Naive thymus-derived CD4-positive, alpha-beta T cell (primary cell): ENCODE results near the gene CMIP. TPM values are rescaled to one million over a fixed set of nuclear protein-coding genes. Genes with fewer than 3 reads are reported as not detected.

Experiments used
- ATAC-seq: fragments of 150-1000 bp; cut with Tn5 transposase; 2 replicates; pipeline ENCODE4 v1.10.0; 2021; ENCODE audit warnings: mild to moderate bottlenecking, moderate library complexity
- CTCF ChIA-PET: fragments of 350-600 bp; sonication (Branson Sonifier 250); formaldehyde crosslinking; loops from one replicate; lab custom pipeline; 2021; ENCODE audit warnings: antibody characterized with exemption; lab: Charles Lee
- POLR2A ChIA-PET: fragments of 350-600 bp; sonication (Branson Sonifier 250); formaldehyde crosslinking; loops from one replicate; lab custom pipeline; 2021; ENCODE audit warnings: antibody characterized with exemption, inconsistent platforms; lab: Charles Lee
- DNase-seq, 9 donors: peaks; one replicate each; pipeline versions ENCODE4 v3.0.0 to v3.0.0-alpha.2; 2020 to 2022; ENCODE audit warnings: mixed read lengths in 1 of 9
- H3K27ac ChIP-seq: one replicate; pipeline ENCODE4 v1.7.0; 2013; ENCODE audit warnings: mild to moderate bottlenecking, low read depth, low read length, moderate library complexity
- H3K27me3 ChIP-seq, 2 donors: one replicate each; pipeline ENCODE4 v1.7.0; 2013; ENCODE audit warnings: low read length in 2 of 2, mild to moderate bottlenecking in 2 of 2, moderate library complexity in 2 of 2; ENCODE audit not compliant: control insufficient read depth in 2 of 2, insufficient read depth in 2 of 2
- H3K36me3 ChIP-seq, 3 experiments: 1 replicate in 2 of 3; 2 replicates in 1 of 3; pipeline ENCODE4 v1.7.0; 2013; ENCODE audit warnings: low read length in 3 of 3, mild to moderate bottlenecking in 3 of 3, moderate library complexity in 1 of 3; ENCODE audit not compliant: insufficient read depth in 3 of 3, control insufficient read depth in 2 of 3
- H3K4me1 ChIP-seq, 2 donors: one replicate each; pipeline ENCODE4 v1.7.0; 2013; ENCODE audit warnings: low read length in 2 of 2, mild to moderate bottlenecking in 2 of 2, moderate library complexity in 1 of 2; ENCODE audit not compliant: control insufficient read depth in 2 of 2, insufficient read depth in 2 of 2
- H3K4me3 ChIP-seq: 2 replicates; pipeline ENCODE4 v1.7.0; 2013; ENCODE audit warnings: mild to moderate bottlenecking, low read length
- H3K9me3 ChIP-seq, 3 experiments: 1 replicate in 2 of 3; 2 replicates in 1 of 3; pipeline ENCODE4 v1.7.0; 2013; ENCODE audit warnings: low read length in 3 of 3; ENCODE audit not compliant: control insufficient read depth in 2 of 3
- H3K27ac Mint-ChIP-seq, 9 donors: one replicate each; pipeline ENCODE4 v1.8.0; 2020 to 2022; ENCODE audit warnings: mixed read lengths in 9 of 9, mild to moderate bottlenecking in 8 of 9, moderate library complexity in 5 of 9, inconsistent platforms in 2 of 9
- H3K27me3 Mint-ChIP-seq, 5 donors: one replicate each; pipeline ENCODE4 v1.8.0; 2021 to 2022; ENCODE audit warnings: mixed read lengths in 5 of 5, mild to moderate bottlenecking in 1 of 5
- H3K36me3 Mint-ChIP-seq, 5 donors: one replicate each; pipeline ENCODE4 v1.8.0; 2020 to 2022; ENCODE audit warnings: mixed read lengths in 5 of 5, mild to moderate bottlenecking in 3 of 5, inconsistent platforms in 1 of 5
- H3K4me1 Mint-ChIP-seq, 7 donors: one replicate each; pipeline ENCODE4 v1.8.0; 2020 to 2022; ENCODE audit warnings: mixed read lengths in 7 of 7, mild to moderate bottlenecking in 3 of 7, inconsistent platforms in 1 of 7
- H3K4me3 Mint-ChIP-seq, 10 donors: one replicate each; pipeline ENCODE4 v1.8.0; 2020 to 2022; ENCODE audit warnings: mild to moderate bottlenecking in 10 of 10, mixed read lengths in 10 of 10, moderate library complexity in 6 of 10, inconsistent platforms in 2 of 10
- H3K9me3 Mint-ChIP-seq, 11 donors: one replicate each; pipeline ENCODE4 v1.8.0; 2020 to 2022; ENCODE audit warnings: mixed read lengths in 11 of 11, mild to moderate bottlenecking in 4 of 11, inconsistent platforms in 1 of 11, moderate library complexity in 1 of 11
- intact Hi-C, 2 donors: fragments of 100-400 bp; cut with micrococcal nuclease; formaldehyde crosslinking; loops; one replicate each; pipeline ENCODE4 v1.15.1; 2023
- polyA plus RNA-seq, 2 donors: library from polyadenylated mRNA; unstranded; fragments of 300-500 nt; fragmentation: Illumina TruSeq; gene quantifications; one replicate each; pipeline ENCODE4 v1.2.3, GENCODE V29; 2021
- total RNA-seq, 6 experiments: library from RNA in 5 of 6; stranded (reverse) in 5 of 6; gene quantifications; 1 replicate in 5 of 6; 2 replicates in 1 of 6; pipeline ENCODE4 v1.2.3 and lab custom pipeline; 2021 to 2026

The CMIP gene
- total and polyA plus RNA-seq, 7 experiments from 2014 or later: 0.66 to 75.4 (median 34.3) TPM

- H3K27me3 Mint-ChIP-seq: peaks cover 0 to 36% (median 0%) of the 10 kb centered on the region in 5 donors
- peak overlapping the region; percentile 77 for H3K27ac ChIP-seq
- H3K4me3 Mint-ChIP-seq: peak overlapping the region; percentile 84 to 94 (median 90)
- peak overlapping the region; percentile 91 for H3K4me3 ChIP-seq
- peaks cover 37 to 42% of the 10 kb centered on the region in 2 donors for H3K4me1 ChIP-seq
- H3K36me3 Mint-ChIP-seq: peaks cover 0 to 11% (median 0%) of the 10 kb centered on the region in 5 donors
- intact Hi-C loops: loop anchor here (2.0 to 10.0 kb wide), 11 partner anchors 37 to 641 kb away; partner anchors contain the start of genes CENPN (in 2 of the 2), CMC2 (in 2 of the 2), GAN (in 2 of the 2) and C16orf46 (in 1 of the 2)
- H3K27me3 ChIP-seq: no peaks in the 10 kb centered on the region
- POLR2A ChIA-PET: interaction anchor here (0.6 to 1.6 kb wide), 5 partner anchors 16 to 171 kb away, joined by 3 to 9 read pairs (median 3); no protein-coding TSS in a partner anchor
- H3K9me3 Mint-ChIP-seq: peaks cover 0 to 2% (median 0%) of the 10 kb centered on the region in 11 donors
- peaks cover 26 to 61% (median 56%) of the 10 kb centered on the region in 7 donors for H3K4me1 Mint-ChIP-seq
- ATAC-seq (peak; percentile 16), DNase-seq (peak in 7 of 9 donors; percentile 28 to 58 (median 35))
- no peaks in the 10 kb centered on the region for H3K9me3 ChIP-seq
- CTCF ChIA-PET: no interaction called here
- peak overlapping the region; percentile 89 to 96 (median 91) for H3K27ac Mint-ChIP-seq
- H3K36me3 ChIP-seq: no peaks in the 10 kb centered on the region
Observed at GRCh38 chr16:81445143-81445961, 744 bp downstream of the CMIP start.

- Mint-ChIP-seq H3K9me3 (peaks cover 0 to 6% (median 0%) of the 10 kb centered on the region in 11 donors), H3K27me3 (peaks cover 0 to 27% (median 0%) of the 10 kb centered on the region in 5 donors), H3K4me3 (peak overlapping the region; percentile 84 to 94 (median 90)), H3K4me1 (peaks cover 29 to 70% (median 65%) of the 10 kb centered on the region in 7 donors), H3K27ac (peak overlapping the region; percentile 84 to 96 (median 90)), H3K36me3 (peaks cover 0 to 16% (median 0%) of the 10 kb centered on the region in 5 donors)
- H3K27ac ChIP-seq: peak overlapping the region; percentile 77
- H3K4me1 ChIP-seq: peaks cover 37 to 44% of the 10 kb centered on the region in 2 donors
- no peaks in the 10 kb centered on the region for H3K9me3 ChIP-seq
- POLR2A ChIA-PET: interaction anchor here (0.7 to 1.6 kb wide), 5 partner anchors 15 to 439 kb away, joined by 3 to 9 read pairs (median 3); partner anchors contain the start of gene CENPN
- DNase-seq (peak in 7 of 9 donors; percentile 34 to 46 (median 45)), ATAC-seq (no peak)
- peak overlapping the region; percentile 91 for H3K4me3 ChIP-seq
- CTCF ChIA-PET: interaction anchor here (0.5 kb wide), 1 partner anchor 25 kb away, joined by 3 read pairs; no protein-coding TSS in a partner anchor
- no peaks in the 10 kb centered on the region for H3K27me3 ChIP-seq
- intact Hi-C loops: loop anchor here (1.0 to 10.0 kb wide), 14 partner anchors 24 to 641 kb away; partner anchors contain the start of genes CENPN (in 2 of the 2), CMC2 (in 2 of the 2), GAN (in 2 of the 2) and C16orf46 (in 1 of the 2)
- no peaks in the 10 kb centered on the region for H3K36me3 ChIP-seq
Observed at GRCh38 chr16:81445966-81446906, 1.6 kb downstream of the CMIP start.

- no peak for ATAC-seq
- ChIA-PET CTCF (interaction anchor here (0.5 kb wide), 1 partner anchor 26 kb away, joined by 3 read pairs; no protein-coding TSS in a partner anchor), POLR2A (interaction anchor here (0.7 to 1.6 kb wide), 2 partner anchors 14 to 440 kb away, joined by 3 read pairs; partner anchors contain the start of gene CENPN)
- Histone ChIP-seq H3K36me3 (no peaks in the 10 kb centered on the region), H3K27ac (peak overlapping the region; percentile 77), H3K4me1 (peaks cover 37 to 50% of the 10 kb centered on the region in 2 donors), H3K27me3 (no peaks in the 10 kb centered on the region), H3K9me3 (no peaks in the 10 kb centered on the region), H3K4me3 (peak overlapping the region; percentile 91)
- Mint-ChIP-seq H3K36me3 (peaks cover 0 to 19% (median 0%) of the 10 kb centered on the region in 5 donors), H3K9me3 (peaks cover 0 to 6% (median 0%) of the 10 kb centered on the region in 11 donors), H3K4me3 (peak overlapping the region; percentile 84 to 94 (median 90)), H3K27me3 (peaks cover 0 to 21% (median 0%) of the 10 kb centered on the region in 5 donors), H3K4me1 (peaks cover 36 to 77% (median 71%) of the 10 kb centered on the region in 7 donors), H3K27ac (peak overlapping the region; percentile 84 to 96 (median 90))
- intact Hi-C loops: loop anchor here (1.0 to 10.0 kb wide), 10 partner anchors 23 to 642 kb away; partner anchors contain the start of genes C16orf46 (in 1 of the 2), CDYL2 (in 1 of the 2), GAN (in 1 of the 2) and GCSH (in 1 of the 2)
- DNase-seq: no peak
Observed at GRCh38 chr16:81446907-81447268, 2.3 kb downstream of the CMIP start.

- intact Hi-C loops: loop anchor here (5.0 to 10.0 kb wide), 7 partner anchors 35 to 643 kb away; partner anchors contain the start of genes C16orf46 (in 1 of the 2), CDYL2 (in 1 of the 2), GAN (in 1 of the 2) and GCSH (in 1 of the 2)
- no peaks in the 10 kb centered on the region for H3K36me3 ChIP-seq
- H3K27ac ChIP-seq: peak overlapping the region; percentile 77
- ChIA-PET CTCF (no interaction called here), POLR2A (interaction anchor here (1.2 kb wide), 1 partner anchor 23 kb away, joined by 4 read pairs; no protein-coding TSS in a partner anchor)
- no peak overlapping the region for H3K4me3 ChIP-seq
- Mint-ChIP-seq H3K27ac (peak overlapping the region; percentile 46 to 96 (median 90)), H3K9me3 (peaks cover 0 to 6% (median 0%) of the 10 kb centered on the region in 11 donors), H3K36me3 (peaks cover 0 to 21% (median 0%) of the 10 kb centered on the region in 5 donors), H3K27me3 (peaks cover 0 to 14% (median 0%) of the 10 kb centered on the region in 5 donors), H3K4me3 (peak overlapping the region; percentile 84 to 94 (median 90)), H3K4me1 (peaks cover 42 to 80% (median 76%) of the 10 kb centered on the region in 7 donors)
- ATAC-seq: no peak
- H3K9me3 ChIP-seq: no peaks in the 10 kb centered on the region
- H3K4me1 ChIP-seq: peaks cover 40 to 57% of the 10 kb centered on the region in 2 donors
- DNase-seq: no peak
- no peaks in the 10 kb centered on the region for H3K27me3 ChIP-seq
Observed at GRCh38 chr16:81447383-81448101, 2.9 kb downstream of the CMIP start.
